ENCODE measurements around the gene FGF22.

Gene FGF22

DNA sequence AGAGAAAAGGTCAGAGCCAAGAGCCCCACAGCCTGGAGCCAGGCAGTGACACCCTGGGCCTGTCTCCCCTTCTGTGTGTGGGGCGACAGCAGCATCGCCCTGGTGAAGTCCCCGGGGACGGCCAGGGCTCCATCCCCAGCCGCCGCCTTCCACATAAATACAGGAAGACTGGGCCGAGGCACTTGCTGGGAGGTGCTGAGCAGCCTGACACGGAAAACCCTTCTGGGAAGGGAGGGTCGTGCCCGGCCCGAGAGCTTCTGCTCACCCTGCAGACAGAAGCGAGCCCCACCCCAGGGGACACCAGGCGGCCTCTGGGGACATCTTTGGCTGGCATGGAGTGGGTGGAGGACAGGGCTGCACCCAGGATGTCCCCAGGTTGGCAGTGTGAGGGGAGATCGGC, 5.1 kb downstream of the FGF22 start:
- DNase-seq: no peak

GRCh38 chr19:645912-646778, 6.5 kb downstream of the FGF22 start:
- no peak for DNase-seq

DNA sequence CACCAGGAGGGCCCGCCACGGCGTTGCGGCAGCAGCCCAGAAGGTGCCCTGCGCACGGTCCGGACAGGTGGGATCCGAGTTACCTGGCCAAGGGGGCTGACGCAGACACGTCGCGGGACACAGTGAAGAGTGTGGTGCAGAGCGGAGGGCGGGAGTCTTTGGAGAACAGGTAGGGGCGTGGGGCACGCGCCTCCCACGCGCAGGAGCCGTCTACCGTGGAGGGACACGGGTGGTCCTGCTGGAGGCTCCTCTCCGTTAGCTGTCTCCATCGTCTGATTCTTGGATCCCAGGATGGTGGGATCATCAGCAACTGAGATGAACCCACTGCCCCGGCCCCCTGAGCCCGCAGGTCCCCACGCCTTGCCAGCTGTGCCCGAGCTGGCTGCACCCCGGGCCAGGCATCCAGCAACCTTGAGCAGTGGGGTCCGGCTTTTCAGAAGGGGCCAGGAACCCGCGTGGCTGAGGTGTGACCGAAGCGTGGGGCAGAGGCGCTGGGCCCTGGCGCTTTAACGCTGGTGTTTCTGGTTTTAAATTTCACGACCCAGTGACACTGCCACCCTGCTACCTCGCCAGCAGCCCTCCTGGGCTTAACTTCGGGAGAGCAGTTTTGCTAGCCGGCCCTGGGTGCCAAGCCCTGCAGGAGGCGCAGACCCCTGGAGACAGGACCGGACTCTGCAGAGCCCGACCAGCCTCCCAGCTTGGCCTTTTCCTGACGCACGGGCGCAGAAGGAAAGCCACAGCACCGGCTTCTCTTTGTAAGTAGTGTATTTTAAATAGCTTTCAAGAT, 7.3 kb downstream of the FGF22 start:
- DNase-seq: no peak

DNA sequence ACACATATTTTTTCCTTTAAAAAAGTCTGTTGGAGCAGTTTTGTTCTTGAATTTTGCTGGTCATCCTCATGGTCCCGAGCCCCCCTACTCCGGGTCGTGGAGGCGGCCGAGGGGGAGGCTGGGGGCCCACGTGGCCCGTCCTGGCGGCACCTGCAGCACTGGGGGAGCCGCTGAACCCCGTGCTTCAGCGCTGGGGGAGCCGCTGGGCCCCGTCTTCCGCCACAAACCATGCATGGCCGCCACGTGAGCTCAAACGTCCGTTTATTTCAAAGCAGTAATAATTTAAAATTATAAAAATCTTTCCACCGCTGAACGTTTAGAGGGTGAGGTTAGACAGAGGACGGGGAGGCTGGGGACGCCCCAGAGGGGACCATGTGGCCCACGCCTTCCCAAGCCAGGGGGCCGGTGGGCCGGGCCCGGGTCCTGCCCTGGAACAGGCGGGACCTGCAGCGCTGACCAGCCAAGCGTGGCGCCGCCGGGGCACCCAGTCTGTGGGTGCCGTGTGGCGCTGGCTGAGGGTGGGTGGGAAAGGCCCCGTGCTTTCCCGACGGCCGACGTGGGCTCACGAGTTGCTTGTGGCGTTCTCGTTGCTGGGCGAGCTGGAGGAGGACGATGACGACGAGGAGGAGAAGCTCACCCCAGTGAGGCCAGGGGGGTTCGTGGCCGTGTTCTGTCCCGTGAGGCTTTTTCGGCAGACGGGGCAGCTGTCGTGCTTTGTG, 8.0 kb downstream of the FGF22 start:
- no peak for DNase-seq

GRCh38 chr19:648305-648704, 8.6 kb downstream of the FGF22 start:
- DNase-seq: no peak

- no peak for DNase-seq
These were observed 9.5 kb downstream of the FGF22 start for GRCh38 chr19:648904-649801.

- no peak for DNase-seq
These were observed 10.4 kb downstream of the FGF22 start for GRCh38 chr19:650121-650520.

DNA sequence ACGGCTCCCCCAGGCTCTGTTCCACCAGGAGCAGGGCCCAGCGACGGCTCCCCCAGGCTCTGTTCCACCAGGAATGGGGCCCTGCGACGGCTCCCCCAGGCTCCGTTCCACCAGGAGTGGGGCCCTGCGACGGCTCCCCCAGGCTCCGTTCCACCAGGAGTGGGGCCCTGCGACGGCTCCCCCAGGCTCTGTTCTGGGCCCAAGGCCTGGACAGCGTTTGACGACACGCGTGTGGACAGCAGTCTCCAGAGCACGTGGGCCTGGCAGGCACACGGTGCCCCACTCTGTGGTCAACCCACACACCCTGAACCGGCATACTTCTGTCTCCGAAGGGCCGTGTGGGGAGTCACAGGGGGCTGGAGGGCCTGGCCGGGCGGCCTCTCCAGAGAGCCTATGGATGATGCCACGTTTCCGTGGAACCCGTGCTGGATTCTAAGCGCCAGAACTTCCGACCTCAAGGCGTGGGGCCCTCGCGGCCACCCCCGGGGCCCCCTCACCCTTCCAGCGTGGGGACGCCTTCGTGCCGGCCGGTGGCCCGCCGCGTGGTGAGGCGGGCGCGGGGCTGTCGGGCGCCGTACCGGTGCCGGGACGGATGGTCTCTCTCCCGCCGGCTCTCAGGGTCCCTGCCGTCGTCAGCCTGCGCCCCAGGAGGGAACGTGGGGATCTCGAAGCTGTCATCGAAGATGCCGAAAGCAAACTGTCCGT, 11.6 kb downstream of the FGF22 start:
- DNase-seq: no peak

DNA sequence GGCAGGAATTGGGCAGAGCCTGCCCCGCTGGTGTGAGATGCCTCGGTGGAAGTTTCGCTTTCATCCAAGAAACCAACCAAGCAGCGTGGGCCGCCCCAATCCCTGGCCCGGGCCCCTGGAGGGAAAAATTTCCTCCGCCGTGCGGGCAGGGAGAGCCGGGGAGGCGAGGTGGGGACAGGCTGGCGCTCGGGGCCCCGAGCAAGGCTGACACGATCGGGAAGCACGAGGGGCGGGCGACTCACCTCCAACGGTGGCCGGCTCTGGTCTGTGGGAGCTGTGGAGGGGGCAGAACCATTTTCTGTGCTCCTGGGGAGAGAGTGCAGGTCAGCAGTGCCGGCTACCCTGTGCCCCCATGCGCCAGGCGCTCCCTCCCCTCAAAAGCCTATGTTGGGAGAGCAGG, 12.3 kb downstream of the FGF22 start:
- DNase-seq: no peak

- no peak for DNase-seq
These were observed 13.0 kb downstream of the FGF22 start for GRCh38 chr19:652467-653389.

DNA sequence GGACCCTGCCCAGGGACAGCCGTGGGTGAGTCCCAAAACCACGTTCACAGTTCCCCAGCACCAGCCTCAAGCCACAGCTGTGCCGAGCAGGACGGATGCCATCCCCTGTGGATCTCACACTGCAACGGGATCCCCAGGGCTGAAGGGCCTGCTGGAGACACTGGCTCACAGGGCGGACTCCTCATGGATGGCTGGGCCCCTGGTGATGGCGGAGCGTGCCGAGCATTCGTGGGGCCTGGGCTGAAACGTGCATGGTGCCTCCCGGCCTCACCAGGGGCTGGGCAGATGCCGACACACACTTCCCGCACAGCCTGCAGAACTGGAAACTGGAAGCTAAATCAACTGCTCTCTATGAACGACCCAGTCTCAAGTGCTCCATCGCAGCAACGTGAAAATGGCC, 13.7 kb downstream of the FGF22 start:
- no peak for DNase-seq

DNA sequence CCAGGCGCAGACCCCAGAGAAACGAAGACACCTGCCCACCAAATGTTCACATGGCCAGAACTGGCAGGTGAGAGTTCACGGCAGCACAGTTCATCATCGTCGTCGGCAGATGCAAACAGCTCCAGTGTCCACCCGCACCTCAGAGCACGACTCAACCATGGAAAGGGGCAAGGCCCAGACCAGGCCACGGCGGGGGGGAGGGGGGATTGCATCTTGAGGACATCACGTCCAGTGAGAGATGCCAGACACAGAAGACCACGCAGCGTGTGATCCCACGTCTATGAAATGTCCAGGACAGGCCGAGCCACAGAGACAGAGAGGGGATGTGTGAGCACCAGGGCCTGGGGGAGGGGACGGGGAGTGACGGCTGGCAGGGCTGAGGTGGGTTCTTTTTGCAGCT, 16.0 kb downstream of the FGF22 start:
- DNase-seq: no peak

DNA sequence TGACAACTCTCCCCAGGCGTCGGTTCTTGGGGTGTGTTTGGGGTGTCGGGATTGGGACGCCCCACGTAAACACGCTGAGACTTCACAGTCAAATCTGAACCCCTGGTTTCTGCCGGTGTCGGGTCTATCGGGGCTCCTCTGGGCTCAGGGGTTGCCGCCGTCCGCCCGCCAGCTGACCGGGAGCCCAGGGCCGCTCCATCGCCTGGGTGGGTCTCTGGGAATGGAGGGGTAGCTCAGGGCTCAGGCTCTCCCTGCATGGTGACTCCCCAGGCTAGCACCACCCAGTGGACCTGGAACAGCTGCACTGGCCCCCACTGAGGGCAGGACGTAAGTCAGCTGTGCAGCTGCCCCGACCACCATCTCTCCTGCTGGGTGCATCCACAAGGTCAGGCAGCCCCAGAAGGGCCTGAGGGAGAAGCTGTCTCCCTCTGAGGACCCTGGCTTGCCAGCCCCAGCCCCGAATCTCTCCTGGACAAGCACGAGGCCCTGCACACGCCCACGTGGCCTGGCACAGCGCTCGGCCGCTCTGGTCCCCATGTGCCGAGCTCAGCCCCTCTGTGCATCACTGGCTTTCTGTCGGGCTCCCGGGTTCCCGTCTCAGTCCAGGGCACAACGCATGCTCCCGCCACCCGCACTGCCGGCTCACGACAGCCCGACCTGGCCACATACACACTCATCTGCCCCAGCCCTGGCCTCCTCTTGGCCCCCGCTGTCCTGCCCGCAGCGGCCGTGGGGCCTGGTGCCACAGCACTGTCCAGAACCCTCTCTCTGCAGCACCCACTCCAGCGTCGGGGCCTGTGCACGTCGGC, 17.3 kb downstream of the FGF22 start:
- no peak for DNase-seq

- no peak for DNase-seq
These were observed 17.9 kb downstream of the FGF22 start for GRCh38 chr19:657611-658010.

GRCh38 chr19:658059-658839, 18.6 kb downstream of the FGF22 start:
- no peak for DNase-seq

- DNase-seq: no peak
These were observed 19.5 kb downstream of the FGF22 start for GRCh38 chr19:658916-659839.

GRCh38 chr19:660793-661426, 21.2 kb downstream of the FGF22 start:
- DNase-seq: no peak

Measured in NCI-H526 (cell line).